H9 (cell line): ENCODE results near the gene CD300C. TPM values are rescaled to one million over a fixed set of nuclear protein-coding genes. Genes with fewer than 3 reads are reported as not detected.

Source experiments
- DNase-seq: peaks from one replicate; pipeline ENCODE4 v3.0.0-alpha.2; 2017
- H2AFZ ChIP-seq: one replicate; pipeline ENCODE4 v1.6.1; 2013; ENCODE audit warnings: mild to moderate bottlenecking, low read length, control low read depth, moderate library complexity
- H2AK5ac ChIP-seq: 2 replicates; pipeline ENCODE4 v1.6.1; 2013; ENCODE audit warnings: low read length, control low read depth, mixed read lengths; ENCODE audit not compliant: insufficient read length
- H2BK120ac ChIP-seq: one replicate; pipeline ENCODE4 v1.6.1; 2013; ENCODE audit warnings: low read depth, mild to moderate bottlenecking, low read length, control low read depth, inconsistent platforms; ENCODE audit not compliant: poor library complexity, severe bottlenecking
- H2BK12ac ChIP-seq: 2 replicates; pipeline ENCODE4 v1.6.1; 2013; ENCODE audit warnings: low read length, control low read depth, mixed read lengths, low read depth; ENCODE audit not compliant: insufficient read length
- H2BK15ac ChIP-seq: 2 replicates; pipeline ENCODE4 v1.6.1; 2013; ENCODE audit warnings: low read depth, low read length, control low read depth
- H2BK20ac ChIP-seq: one replicate; pipeline ENCODE4 v1.6.1; 2013; ENCODE audit warnings: low read depth, mild to moderate bottlenecking, low read length, control low read depth, inconsistent platforms; ENCODE audit not compliant: poor library complexity, severe bottlenecking
- H2BK5ac ChIP-seq: 2 replicates; pipeline ENCODE4 v1.6.1; 2013; ENCODE audit warnings: low read length, control low read depth, mixed read lengths; ENCODE audit not compliant: insufficient read length
- H3K14ac ChIP-seq: 2 replicates; pipeline ENCODE4 v1.6.1; 2013; ENCODE audit warnings: low read length, control low read depth; ENCODE audit not compliant: insufficient read depth
- H3K18ac ChIP-seq: 2 replicates; pipeline ENCODE4 v1.6.1; 2013; ENCODE audit warnings: low read depth, mild to moderate bottlenecking, mixed read lengths, low read length, control low read depth; ENCODE audit not compliant: insufficient read length
- H3K23ac ChIP-seq: 2 replicates; pipeline ENCODE4 v1.6.1; 2013; ENCODE audit warnings: low read length, control low read depth, mixed read lengths, low read depth; ENCODE audit not compliant: insufficient read length
- H3K23me2 ChIP-seq: 2 replicates; pipeline ENCODE4 v1.6.1; 2013; ENCODE audit warnings: low read depth, mild to moderate bottlenecking, mixed read lengths, low read length, control low read depth; ENCODE audit not compliant: insufficient read length, poor library complexity, severe bottlenecking
- H3K27ac ChIP-seq: 2 replicates; pipeline ENCODE4 v1.5.1; 2013; ENCODE audit warnings: low read length, control low read depth, mixed read lengths, low read depth; ENCODE audit not compliant: insufficient read length
- H3K27me3 ChIP-seq: 2 replicates; pipeline ENCODE4 v1.6.1; 2013; ENCODE audit warnings: low read length, control low read depth, inconsistent platforms; ENCODE audit not compliant: insufficient read depth
- H3K4ac ChIP-seq: 2 replicates; pipeline ENCODE4 v1.6.1; 2013; ENCODE audit warnings: low read depth, mild to moderate bottlenecking, control low read depth, inconsistent platforms, low read length, moderate library complexity
- H3K4me1 ChIP-seq: 2 replicates; pipeline ENCODE4 v1.6.1; 2013; ENCODE audit warnings: low read length, control low read depth, inconsistent platforms; ENCODE audit not compliant: insufficient read depth
- H3K4me2 ChIP-seq: 2 replicates; pipeline ENCODE4 v1.6.1; 2013; ENCODE audit warnings: low read length, control low read depth, mixed read lengths; ENCODE audit not compliant: insufficient read length, insufficient read depth
- H3K56ac ChIP-seq: 2 replicates; pipeline ENCODE4 v1.6.1; 2013; ENCODE audit warnings: low read depth, mild to moderate bottlenecking, mixed read lengths, low read length, control low read depth; ENCODE audit not compliant: insufficient read length
- H3K79me1 ChIP-seq: 2 replicates; pipeline ENCODE4 v1.6.1; 2013; ENCODE audit warnings: low read depth, mild to moderate bottlenecking, moderate library complexity, low read length, control low read depth, inconsistent platforms; ENCODE audit not compliant: insufficient read depth, poor library complexity, severe bottlenecking
- H3K79me2 ChIP-seq: 2 replicates; pipeline ENCODE4 v1.6.1; 2013; ENCODE audit warnings: low read length, control low read depth, inconsistent platforms; ENCODE audit not compliant: insufficient read depth
- H3K9ac ChIP-seq: 2 replicates; pipeline ENCODE4 v1.6.1; 2013; ENCODE audit warnings: low read length, control low read depth, mixed read lengths; ENCODE audit not compliant: insufficient read length; ENCODE audit errors: extremely low read depth
- H3K9me3 ChIP-seq: one replicate; pipeline ENCODE4 v1.6.1; 2013; ENCODE audit warnings: low read depth, low read length, inconsistent platforms; ENCODE audit not compliant: control insufficient read depth
- H3T11ph ChIP-seq: one replicate; pipeline ENCODE4 v1.6.1; 2013; ENCODE audit warnings: mild to moderate bottlenecking, low read length, control low read depth, inconsistent platforms
- H4K20me1 ChIP-seq: one replicate; pipeline ENCODE4 v1.6.1; 2013; ENCODE audit not compliant: control insufficient read depth, insufficient read length, insufficient read depth
- H4K5ac ChIP-seq: 2 replicates; pipeline ENCODE4 v1.6.1; 2013; ENCODE audit warnings: low read depth, mild to moderate bottlenecking, mixed read lengths, low read length, control low read depth; ENCODE audit not compliant: insufficient read length
- H4K8ac ChIP-seq: replicated peaks from 2 replicates; pipeline ENCODE4 v1.6.1; 2013; ENCODE audit warnings: low read length, control low read depth, mixed read lengths, low read depth; ENCODE audit not compliant: insufficient read length
- H4K91ac ChIP-seq: 2 replicates; pipeline ENCODE4 v1.6.1; 2013; ENCODE audit warnings: low read depth, mild to moderate bottlenecking, moderate library complexity, mixed read lengths, low read length, control low read depth; ENCODE audit not compliant: insufficient read length
- H3K27ac Mint-ChIP-seq, 3 experiments: 2 replicates in 2 of 3; 3 replicates in 1 of 3; pipeline ENCODE4 v1.8.0; 2020 to 2021; ENCODE audit warnings: mixed read lengths in 3 of 3, mild to moderate bottlenecking in 1 of 3, moderate library complexity in 1 of 3
- H3K27me3 Mint-ChIP-seq: 2 replicates; pipeline ENCODE4 v1.8.0; 2021; ENCODE audit warnings: low read depth, mild to moderate bottlenecking, moderate library complexity, mixed read lengths
- H3K36me3 Mint-ChIP-seq, 3 experiments: 2 replicates in 2 of 3; 3 replicates in 1 of 3; pipeline ENCODE4 v1.8.0; 2020 to 2021; ENCODE audit warnings: low read depth in 3 of 3, mixed read lengths in 3 of 3; ENCODE audit not compliant: insufficient read depth in 1 of 3
- H3K4me1 Mint-ChIP-seq, 2 experiments: 2 replicates each; pipeline ENCODE4 v1.8.0; 2020; ENCODE audit warnings: mixed read lengths in 2 of 2
- H3K4me3 Mint-ChIP-seq, 2 experiments: 2 replicates in 1 of 2; 3 replicates in 1 of 2; pipeline ENCODE4 v1.8.0; 2020 to 2021; ENCODE audit warnings: mild to moderate bottlenecking in 2 of 2, mixed read lengths in 2 of 2, moderate library complexity in 1 of 2
- H3K9me3 Mint-ChIP-seq, 2 experiments: 2 replicates in 1 of 2; 3 replicates in 1 of 2; pipeline ENCODE4 v1.8.0; 2020; ENCODE audit warnings: mild to moderate bottlenecking in 2 of 2, mixed read lengths in 2 of 2, moderate library complexity in 1 of 2
- WGBS: extraction: QIAGEN DNeasy Blood & Tissue Kit; methylation state at CpG from one replicate; pipeline ENCODE4 v1.1.7; 2013; ENCODE audit warnings: missing lambda C conversion rate, low lambda C conversion rate, mixed read lengths; ENCODE audit not compliant: insufficient read length; ENCODE audit errors: extremely low coverage; 5-methylcytosine and 5-hydroxymethylcytosine counted together
- total RNA-seq: library from RNA; stranded (reverse); gene quantifications from 2 replicates; pipeline ENCODE4 v1.2.1, GENCODE V29; 2021
- TF ChIP-seq, protein P1 (sequence below): fragments of 200-600 bp; sonication (generic); conservative IDR thresholded peaks from 3 replicates; pipeline ENCODE4 v1.8.0; 2021; ENCODE audit warnings: antibody characterized with exemption, mild to moderate bottlenecking

CD300C gene
- total RNA-seq, 1 experiment from 2014 or later: not detected

DNA sequence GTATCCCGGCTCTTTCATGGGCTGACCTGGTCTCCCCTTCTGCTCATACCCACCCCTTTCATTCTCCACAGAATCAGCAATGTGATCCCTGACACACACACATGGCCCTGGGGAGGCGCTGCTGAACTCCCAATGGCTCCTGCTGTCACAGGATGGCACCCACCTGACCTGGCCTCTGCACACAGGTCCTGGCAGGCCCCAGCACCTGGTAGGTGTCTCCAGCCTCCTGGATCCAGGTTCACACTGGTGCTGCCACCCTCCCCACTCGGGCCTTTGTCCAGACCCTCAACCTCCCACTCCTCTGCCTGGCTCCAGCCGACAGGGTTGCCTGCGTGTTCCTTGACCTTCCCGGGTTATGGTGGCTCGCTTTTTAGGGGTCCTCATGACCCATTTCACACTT, 1.3 kb upstream of the CD300C start:
- TF ChIP-seq, protein P1, sequence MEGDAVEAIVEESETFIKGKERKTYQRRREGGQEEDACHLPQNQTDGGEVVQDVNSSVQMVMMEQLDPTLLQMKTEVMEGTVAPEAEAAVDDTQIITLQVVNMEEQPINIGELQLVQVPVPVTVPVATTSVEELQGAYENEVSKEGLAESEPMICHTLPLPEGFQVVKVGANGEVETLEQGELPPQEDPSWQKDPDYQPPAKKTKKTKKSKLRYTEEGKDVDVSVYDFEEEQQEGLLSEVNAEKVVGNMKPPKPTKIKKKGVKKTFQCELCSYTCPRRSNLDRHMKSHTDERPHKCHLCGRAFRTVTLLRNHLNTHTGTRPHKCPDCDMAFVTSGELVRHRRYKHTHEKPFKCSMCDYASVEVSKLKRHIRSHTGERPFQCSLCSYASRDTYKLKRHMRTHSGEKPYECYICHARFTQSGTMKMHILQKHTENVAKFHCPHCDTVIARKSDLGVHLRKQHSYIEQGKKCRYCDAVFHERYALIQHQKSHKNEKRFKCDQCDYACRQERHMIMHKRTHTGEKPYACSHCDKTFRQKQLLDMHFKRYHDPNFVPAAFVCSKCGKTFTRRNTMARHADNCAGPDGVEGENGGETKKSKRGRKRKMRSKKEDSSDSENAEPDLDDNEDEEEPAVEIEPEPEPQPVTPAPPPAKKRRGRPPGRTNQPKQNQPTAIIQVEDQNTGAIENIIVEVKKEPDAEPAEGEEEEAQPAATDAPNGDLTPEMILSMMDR: no peak
- Histone ChIP-seq H3K18ac (no peak overlapping the region), H3K4ac (no peak overlapping the region), H3K56ac (no peak overlapping the region), H3K79me2 (no peaks in the 10 kb centered on the region), H3K4me2 (no peak overlapping the region), H3K23ac (no peak overlapping the region), H2AK5ac (no peak overlapping the region), H2BK12ac (no peak overlapping the region), H3K27me3 (no peaks in the 10 kb centered on the region), H4K91ac (no peak overlapping the region), H2BK5ac (no peak overlapping the region), H4K8ac (no peak overlapping the region), H3K4me1 (no peaks in the 10 kb centered on the region), H3K79me1 (no peaks in the 10 kb centered on the region), H3K23me2 (no peaks in the 10 kb centered on the region), H4K20me1 (no peaks in the 10 kb centered on the region), H3T11ph (no peak overlapping the region), H4K5ac (no peak overlapping the region), H2AFZ (no peak overlapping the region), H2BK15ac (no peak overlapping the region), H3K9me3 (no peaks in the 10 kb centered on the region), H2BK20ac (no peak overlapping the region), H3K27ac (no peak overlapping the region), H3K14ac (no peak overlapping the region; the same call in 1 of the 2 replicates), H2BK120ac (no peak overlapping the region), H3K9ac (no peak overlapping the region)
- H3K36me3 Mint-ChIP-seq: no peaks in the 10 kb centered on the region
- peaks cover 0 to 2% of the 10 kb centered on the region in 2 experiments; a peak in 1 of 5 replicates for H3K9me3 Mint-ChIP-seq
- no CpG with 5 or more reads among the region's 7 CpGs for WGBS
- H3K4me1 Mint-ChIP-seq: no peaks in the 10 kb centered on the region
- H3K27ac Mint-ChIP-seq: no peak overlapping the region
- no peak overlapping the region for H3K4me3 Mint-ChIP-seq
- peaks cover 11% of the 10 kb centered on the region for H3K27me3 Mint-ChIP-seq
- no peak for DNase-seq
